SK-N-SH (cell line): ENCODE results near the gene CARD19. TPM values are rescaled to one million over a fixed set of nuclear protein-coding genes. Genes with fewer than 3 reads are reported as not detected.

Source experiments
- CTCF ChIA-PET: fragments of 300-600, 350-600 bp; formaldehyde crosslinking; extraction: SDS; loops from one replicate; lab custom pipeline; 2021; lab: Yijun Ruan, JAX
- POLR2A ChIA-PET: fragments of 350-600 bp; sonication (Branson Sonifier 250); formaldehyde crosslinking; extraction: SDS; loops from one replicate; lab custom pipeline; 2020; ENCODE audit warnings: antibody characterized with exemption, inconsistent platforms; lab: Yijun Ruan, JAX
- DNase-seq: peaks from one replicate; pipeline ENCODE4 v3.0.0; 2012
- H2AFZ ChIP-seq: fragments of 200-600 bp; sonication (generic); 2 replicates; pipeline ENCODE4 v1.8.1; 2016; ENCODE audit warnings: antibody characterized with exemption, mild to moderate bottlenecking, low read depth
- H3F3A ChIP-seq: fragments of 200-600 bp; sonication (generic); replicated peaks from 2 replicates; pipeline ENCODE3; 2016; ENCODE audit warnings: antibody characterized with exemption, mild to moderate bottlenecking; ENCODE audit not compliant: insufficient read depth
- H3K27ac ChIP-seq, 2 experiments: fragments of 200-500 bp in 1 of 2; fragments of 200-600 bp in 1 of 2; sonication (Bioruptor generic) in 1 of 2; sonication (generic), shearing (Covaris generic) in 1 of 2; 2 replicates each; pipeline versions ENCODE4 v1.5.1 to v1.6.1; 2014 to 2016; ENCODE audit warnings: low read depth in 2 of 2, inconsistent platforms in 1 of 2, low read length in 1 of 2, mild to moderate bottlenecking in 1 of 2, mixed read lengths in 1 of 2
- H3K27me3 ChIP-seq: fragments of 200-600 bp; sonication (generic), shearing (Covaris generic); 2 replicates; pipeline ENCODE4 v1.6.1; 2016; ENCODE audit warnings: mixed run types; ENCODE audit not compliant: insufficient read depth
- H3K36me3 ChIP-seq, 2 experiments: fragments of 200-500 bp in 1 of 2; fragments of 200-600 bp in 1 of 2; sonication (Bioruptor generic) in 1 of 2; sonication (generic) in 1 of 2; replicated peaks in 1 of 2; 2 replicates each; pipeline versions ENCODE3 to v1.5.1; 2014 to 2016; ENCODE audit warnings: low read length in 1 of 2, mild to moderate bottlenecking in 1 of 2; ENCODE audit not compliant: insufficient read depth in 2 of 2, control insufficient read depth in 1 of 2
- H3K4me1 ChIP-seq, 2 experiments: fragments of 200-500 bp in 1 of 2; fragments of 200-600 bp in 1 of 2; sonication (Bioruptor generic) in 1 of 2; sonication (generic), shearing (Covaris generic) in 1 of 2; 2 replicates each; pipeline versions ENCODE4 v1.5.1 to v1.6.1; 2014 to 2016; ENCODE audit warnings: low read depth in 1 of 2, low read length in 1 of 2, mixed run types in 1 of 2; ENCODE audit not compliant: insufficient read depth in 2 of 2, control insufficient read depth in 1 of 2
- H3K4me2 ChIP-seq: fragments of 200-600 bp; sonication (generic), shearing (Covaris generic); 2 replicates; pipeline ENCODE4 v1.6.1; 2017; ENCODE audit warnings: mixed run types
- H3K4me3 ChIP-seq, 2 experiments: fragments of 200-500 bp in 1 of 2; fragments of 200-600 bp in 1 of 2; sonication (Bioruptor generic) in 1 of 2; sonication (generic), shearing (Covaris generic) in 1 of 2; 2 replicates each; pipeline versions ENCODE4 v1.5.1 to v1.8.1; 2014 to 2016; ENCODE audit warnings: low read depth in 2 of 2, inconsistent platforms in 1 of 2, low read length in 1 of 2, mild to moderate bottlenecking in 1 of 2, mixed read lengths in 1 of 2, moderate library complexity in 1 of 2
- H3K79me2 ChIP-seq: fragments of 200-600 bp; sonication (generic); 2 replicates; pipeline ENCODE4 v1.8.1; 2017; ENCODE audit warnings: mild to moderate bottlenecking; ENCODE audit not compliant: insufficient read depth
- H3K9ac ChIP-seq: fragments of 200-600 bp; sonication (generic); 2 replicates; pipeline ENCODE4 v1.6.1; 2017; ENCODE audit warnings: mixed run types
- H3K9me2 ChIP-seq: fragments of 200-600 bp; sonication (generic); 2 replicates; pipeline ENCODE4 v1.6.1; 2017; ENCODE audit warnings: mixed run types
- H3K9me3 ChIP-seq: fragments of 200-600 bp; sonication (generic); 2 replicates; pipeline ENCODE4 v1.6.1; 2017; ENCODE audit warnings: mixed run types, mild to moderate bottlenecking, moderate library complexity
- H4K20me1 ChIP-seq: fragments of 200-600 bp; sonication (generic); 2 replicates; pipeline ENCODE4 v1.6.1; 2017; ENCODE audit warnings: mild to moderate bottlenecking, mixed run types; ENCODE audit not compliant: insufficient read depth
- ELF1 ChIP-seq: IDR thresholded peaks from 2 replicates; pipeline ENCODE4 v1.4.0; 2012
- FOXJ3 ChIP-seq: sonication (generic); formaldehyde crosslinking; IDR thresholded peaks from 2 replicates; pipeline ENCODE4 v1.5.1; 2020; ENCODE audit warnings: mild to moderate bottlenecking, missing genetic modification reagents
- JUND ChIP-seq: IDR thresholded peaks from 2 replicates; pipeline ENCODE4 v1.4.0; 2012
- MAX ChIP-seq: IDR thresholded peaks from 2 replicates; pipeline ENCODE4 v1.4.0; 2012; ENCODE audit warnings: low read depth
- NRF1 ChIP-seq: IDR thresholded peaks from 2 replicates; pipeline ENCODE4 v1.6.1; 2012; ENCODE audit warnings: low read depth, mild to moderate bottlenecking, low read length
- PBX3 ChIP-seq: IDR thresholded peaks from 2 replicates; pipeline ENCODE4; 2012
- TCF12 ChIP-seq: IDR thresholded peaks from 2 replicates; pipeline ENCODE4 v1.4.0; 2012
- USF2 ChIP-seq: fragments of 150-350 bp; IDR thresholded peaks from 2 replicates; pipeline ENCODE4 v1.6.1; 2017; ENCODE audit warnings: antibody characterized with exemption, low read length, low read depth, borderline replicate concordance
- WGBS: methylation state at CpG from one replicate; pipeline ENCODE4 v1.1.6; 2017; ENCODE audit warnings: low lambda C conversion rate; 5-methylcytosine and 5-hydroxymethylcytosine counted together
- polyA plus RNA-seq, 3 experiments: library from polyadenylated mRNA; depleted of rRNA; stranded (reverse); fragments of >200 nt; gene quantifications; 2 replicates each; pipeline ENCODE4 v1.2.3, GENCODE V29; 2012

CARD19 gene
- polyA plus RNA-seq, 1 of the 3 experiments (the other 2 are of a cell fraction) = 165 TPM

GRCh38 chr9:93149361-93149760 lies 53.3 kb downstream of the CARD19 start:
- Histone ChIP-seq H3K4me3 (no peak overlapping the region), H3K36me3 (no peaks in the 10 kb centered on the region), H3K9me2 (no peaks in the 10 kb centered on the region), H3K9ac (no peak overlapping the region), H4K20me1 (no peaks in the 10 kb centered on the region), H3F3A (no peaks in the 10 kb centered on the region), H3K27me3 (no peaks in the 10 kb centered on the region), H3K4me1 (peaks cover 0 to 3% of the 10 kb centered on the region in 2 experiments; a peak in 1 of 4 replicates), H3K4me2 (no peak overlapping the region), H2AFZ (no peak overlapping the region), H3K79me2 (no peaks in the 10 kb centered on the region), H3K27ac (no peak overlapping the region), H3K9me3 (no peaks in the 10 kb centered on the region)
- 41% methylated on average over 1 of the region's 1 CpG for WGBS
- TF ChIP-seq NRF1 = no peak
- TF ChIP-seq USF2 = no peak
- no peak for TF ChIP-seq FOXJ3 (CRISPR knock-in tag)
- no peak for TF ChIP-seq MAX
- no peak for TF ChIP-seq ELF1
- TF ChIP-seq JUND = no peak
- TF ChIP-seq TCF12 = no peak
- DNase-seq = no peak
- POLR2A ChIA-PET = no interaction called here
- CTCF ChIA-PET = interaction anchor here (1.4 to 1.7 kb wide), 3 partner anchors 41 to 154 kb away, joined by 3 to 6 read pairs (median 5); no protein-coding TSS in a partner anchor

- Histone ChIP-seq H3K79me2 (no peaks in the 10 kb centered on the region), H3K9me3 (no peaks in the 10 kb centered on the region), H3K9ac (no peak overlapping the region), H3K27ac (no peak overlapping the region), H4K20me1 (no peaks in the 10 kb centered on the region), H2AFZ (no peak overlapping the region), H3K4me1 (peaks cover 0 to 8% of the 10 kb centered on the region in 2 experiments; a peak in 1 of 4 replicates), H3F3A (no peaks in the 10 kb centered on the region), H3K4me2 (no peak overlapping the region), H3K9me2 (no peaks in the 10 kb centered on the region), H3K36me3 (no peaks in the 10 kb centered on the region), H3K27me3 (no peaks in the 10 kb centered on the region), H3K4me3 (no peak overlapping the region)
- TF ChIP-seq USF2 = no peak
- TF ChIP-seq PBX3 = no peak
- POLR2A ChIA-PET = no interaction called here
- CTCF ChIA-PET = interaction anchor here (1.0 to 1.7 kb wide), 5 partner anchors 11 to 154 kb away, joined by 3 to 6 read pairs (median 3); no protein-coding TSS in a partner anchor
- DNase-seq = no peak
- WGBS = 64% methylated on average over 7 of the region's 10 CpGs
These were observed 55.2 kb downstream of the CARD19 start for GRCh38 chr9:93151097-93151784.
